Measurements from ENCODE around the gene ANO3. TPM values are rescaled to one million over a fixed set of nuclear protein-coding genes. Genes with fewer than 3 reads are reported as not detected.

ANO3 gene
- total RNA-seq, 2 experiments from 2014 or later, result not detected

Other genes starting within 250 kb of the ANO3 start
- gene MUC15, start 240.1 kb downstream of the ANO3 start, total RNA-seq, result not detected

All from activated naive CD4-positive, alpha-beta T cell treated with anti-CD3 and anti-CD28 coated beads for 36 hours (primary cell).